ENCODE measurements around the gene MSMB. TPM values are rescaled to one million over a fixed set of nuclear protein-coding genes. Genes with fewer than 3 reads are reported as not detected.
"Not testable (repeated sequence)": the region's sequence is repeated elsewhere in the genome, so short reads cannot be mapped to it uniquely, and the experiment has no call there.

The MSMB gene
- total RNA-seq, 3 donors from 2014 or later = 4.0 to 7.2 TPM; not detected in 1

- no peaks in the 10 kb centered on the region for H3K4me1 ChIP-seq
- intact Hi-C loops (cut with DNase I; ENCODE audit: low total_unique reads) = no loop called here
- H3K27ac ChIP-seq = no peak overlapping the region
- peaks cover 11% of the 10 kb centered on the region for H3K36me3 ChIP-seq
- DNase-seq (ENCODE audit: low spot score in 2 of 2) = no peak
- TF ChIP-seq POLR2A (IDR thresholded peaks at IDR 0.05) = no peak
- no peak for TF ChIP-seq CTCF (IDR thresholded peaks at IDR 0.05)
- TF ChIP-seq POLR2AphosphoS5 (IDR thresholded peaks at IDR 0.05) = no peak
- no peaks in the 10 kb centered on the region for H3K27me3 ChIP-seq
- no peaks in the 10 kb centered on the region for H3K9me3 ChIP-seq
- H3K4me3 ChIP-seq = no peak overlapping the region
Measured at GRCh38 chr10:46004963-46005362, 41.1 kb downstream of the MSMB start.

GRCh38 chr10:46002916-46003693 lies 43.0 kb downstream of the MSMB start:
- no peak for DNase-seq (ENCODE audit: low spot score in 2 of 2)
- intact Hi-C loops (cut with DNase I; ENCODE audit: low total_unique reads) = no loop called here
- no peak overlapping the region for H3K4me3 ChIP-seq

DNA sequence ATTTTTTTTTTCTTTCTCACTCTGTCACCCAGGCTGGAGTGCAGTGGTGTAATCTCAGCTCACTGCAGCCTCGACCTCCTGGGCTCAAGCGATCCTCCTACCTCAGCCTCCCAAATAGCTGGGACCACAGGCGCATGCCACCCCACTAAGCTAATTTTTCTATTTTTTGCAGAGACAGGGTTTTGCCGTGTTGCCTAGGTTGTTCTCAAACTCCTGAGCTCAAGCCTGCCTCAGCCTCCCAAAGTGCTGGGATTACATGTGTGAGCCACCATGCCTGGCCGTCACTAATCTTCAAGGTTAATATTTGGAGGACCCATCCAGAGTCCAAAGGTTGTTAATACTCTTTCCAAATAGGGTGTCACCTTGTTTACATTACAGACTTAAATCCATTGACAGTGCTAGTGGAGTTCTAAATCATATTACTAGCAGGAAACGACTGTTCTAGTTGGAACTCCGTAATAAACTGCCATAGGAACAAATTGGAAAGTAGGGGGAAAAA lies 43.8 kb downstream of the MSMB start:
- H3K4me1 ChIP-seq; intact Hi-C loops (cut with DNase I; ENCODE audit: low total_unique reads): not testable (repeated sequence)
- peaks cover 11% of the 10 kb centered on the region for H3K36me3 ChIP-seq

More at GRCh38 chr10:46002916-46003693, 43.0 kb downstream of the MSMB start:
- Histone ChIP-seq H3K36me3 (peaks cover 11% of the 10 kb centered on the region), H3K9me3 (no peaks in the 10 kb centered on the region), H3K27me3 (no peaks in the 10 kb centered on the region), H3K4me1 (no peaks in the 10 kb centered on the region), H3K27ac (no peak overlapping the region)
- TF ChIP-seq POLR2AphosphoS5 (IDR thresholded peaks at IDR 0.05) (no peak), POLR2A (IDR thresholded peaks at IDR 0.05) (no peak), CTCF (IDR thresholded peaks at IDR 0.05) (no peak)

GRCh38 chr10:46001187-46001756 lies 44.8 kb downstream of the MSMB start:
- no peaks in the 10 kb centered on the region for H3K4me1 ChIP-seq
- no peak for TF ChIP-seq CTCF (IDR thresholded peaks at IDR 0.05)
- no peak for TF ChIP-seq POLR2A (IDR thresholded peaks at IDR 0.05)
- no peak for TF ChIP-seq POLR2AphosphoS5 (IDR thresholded peaks at IDR 0.05)
- no peak overlapping the region for H3K27ac ChIP-seq
- peaks cover 11% of the 10 kb centered on the region for H3K36me3 ChIP-seq
- H3K27me3 ChIP-seq = no peaks in the 10 kb centered on the region
- intact Hi-C loops (cut with DNase I; ENCODE audit: low total_unique reads) = no loop called here
- DNase-seq (ENCODE audit: low spot score in 2 of 2) = no peak
- no peaks in the 10 kb centered on the region for H3K9me3 ChIP-seq
- no peak overlapping the region for H3K4me3 ChIP-seq

More for the DNA sequence above, 43.8 kb downstream of the MSMB start:
- not testable (repeated sequence) for H3K27me3 ChIP-seq; H3K9me3 ChIP-seq; H3K4me3 ChIP-seq; H3K27ac ChIP-seq; DNase-seq (ENCODE audit: low spot score in 2 of 2)

DNA sequence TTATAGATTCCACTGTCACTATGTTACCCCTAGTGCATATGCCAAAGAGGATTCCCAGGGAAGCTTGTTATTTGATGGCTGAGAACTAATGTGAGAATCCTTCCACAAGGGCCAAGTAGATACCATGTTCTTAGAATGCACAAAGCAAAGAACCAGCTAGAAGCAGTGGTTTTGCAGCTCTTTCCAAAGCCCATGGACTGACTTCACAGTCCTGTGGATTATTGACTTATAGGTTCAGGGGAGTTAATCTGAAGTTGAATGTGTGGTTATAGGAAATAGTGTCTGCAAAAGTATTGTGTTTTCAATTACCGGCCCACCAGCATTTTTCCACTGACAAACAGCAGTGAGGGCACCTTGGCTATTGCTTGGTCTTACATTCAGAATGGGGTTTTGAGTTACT lies 45.5 kb downstream of the MSMB start:
- H3K4me3 ChIP-seq = no peak overlapping the region
- no peaks in the 10 kb centered on the region for H3K4me1 ChIP-seq
- no peak for DNase-seq (ENCODE audit: low spot score in 2 of 2)
- peaks cover 11% of the 10 kb centered on the region for H3K36me3 ChIP-seq
- no peaks in the 10 kb centered on the region for H3K27me3 ChIP-seq
- no peaks in the 10 kb centered on the region for H3K9me3 ChIP-seq
- intact Hi-C loops (cut with DNase I; ENCODE audit: low total_unique reads) = no loop called here
- H3K27ac ChIP-seq = no peak overlapping the region
- TF ChIP-seq CTCF (IDR thresholded peaks at IDR 0.05) (no peak), POLR2A (IDR thresholded peaks at IDR 0.05) (no peak), POLR2AphosphoS5 (IDR thresholded peaks at IDR 0.05) (no peak)

GRCh38 chr10:45999955-46000354 lies 46.1 kb downstream of the MSMB start:
- H3K36me3 ChIP-seq = peaks cover 11% of the 10 kb centered on the region
- not testable (repeated sequence) for DNase-seq (ENCODE audit: low spot score in 2 of 2); H3K27me3 ChIP-seq

More at GRCh38 chr10:45999955-46000354, 46.1 kb downstream of the MSMB start:
- H3K4me3 ChIP-seq; intact Hi-C loops (cut with DNase I; ENCODE audit: low total_unique reads); H3K9me3 ChIP-seq; H3K4me1 ChIP-seq; H3K27ac ChIP-seq: not testable (repeated sequence)

Measured in breast epithelium (tissue), 4 donors.